GM13977 (cell line): ENCODE results near the gene CDH4.

Experiments
- DNase-seq: peaks from one replicate; pipeline ENCODE4 v3.0.0; 2012; ENCODE audit warnings: low spot score
- CTCF ChIP-seq: IDR thresholded peaks from 2 replicates; pipeline ENCODE4 v1.5.1; 2012; ENCODE audit warnings: mild to moderate bottlenecking, control low read depth; ENCODE audit not compliant: insufficient read depth; ENCODE audit errors: extremely low read depth, missing control alignments
- in situ Hi-C: fragments of 300-500 bp; cut with MboI; formaldehyde crosslinking; loops from one replicate; pipeline ENCODE4 v1.12.0; 2022; ENCODE audit warnings: low sequenced_read_pairs, low pct_unique_long_range_greater_than_20kb, mixed read lengths, inconsistent platforms; ENCODE audit not compliant: unreplicated experiment

Gene CDH4

GRCh38 chr20:61671559-61671958 lies 419.5 kb downstream of the CDH4 start:
- TF ChIP-seq CTCF = no peak
- in situ Hi-C loops = no loop called here
- no peak for DNase-seq

- no peak for DNase-seq
- TF ChIP-seq CTCF = no peak
- in situ Hi-C loops = no loop called here
These were observed 421.2 kb downstream of the CDH4 start for GRCh38 chr20:61673152-61673847.

- no peak for DNase-seq
- no peak for TF ChIP-seq CTCF
- in situ Hi-C loops = no loop called here
These were observed 422.1 kb downstream of the CDH4 start for GRCh38 chr20:61674121-61674520.

GRCh38 chr20:61674688-61675087 lies 422.6 kb downstream of the CDH4 start:
- TF ChIP-seq CTCF = no peak
- no peak for DNase-seq
- in situ Hi-C loops = no loop called here

GRCh38 chr20:61677928-61678327 lies 425.9 kb downstream of the CDH4 start:
- in situ Hi-C loops = no loop called here
- TF ChIP-seq CTCF = no peak
- no peak for DNase-seq

- DNase-seq = no peak
- TF ChIP-seq CTCF = no peak
- in situ Hi-C loops = no loop called here
These were observed 426.4 kb downstream of the CDH4 start for GRCh38 chr20:61678437-61678836.
